Measurements from ENCODE around the gene MRC1.

Gene MRC1

DNA sequence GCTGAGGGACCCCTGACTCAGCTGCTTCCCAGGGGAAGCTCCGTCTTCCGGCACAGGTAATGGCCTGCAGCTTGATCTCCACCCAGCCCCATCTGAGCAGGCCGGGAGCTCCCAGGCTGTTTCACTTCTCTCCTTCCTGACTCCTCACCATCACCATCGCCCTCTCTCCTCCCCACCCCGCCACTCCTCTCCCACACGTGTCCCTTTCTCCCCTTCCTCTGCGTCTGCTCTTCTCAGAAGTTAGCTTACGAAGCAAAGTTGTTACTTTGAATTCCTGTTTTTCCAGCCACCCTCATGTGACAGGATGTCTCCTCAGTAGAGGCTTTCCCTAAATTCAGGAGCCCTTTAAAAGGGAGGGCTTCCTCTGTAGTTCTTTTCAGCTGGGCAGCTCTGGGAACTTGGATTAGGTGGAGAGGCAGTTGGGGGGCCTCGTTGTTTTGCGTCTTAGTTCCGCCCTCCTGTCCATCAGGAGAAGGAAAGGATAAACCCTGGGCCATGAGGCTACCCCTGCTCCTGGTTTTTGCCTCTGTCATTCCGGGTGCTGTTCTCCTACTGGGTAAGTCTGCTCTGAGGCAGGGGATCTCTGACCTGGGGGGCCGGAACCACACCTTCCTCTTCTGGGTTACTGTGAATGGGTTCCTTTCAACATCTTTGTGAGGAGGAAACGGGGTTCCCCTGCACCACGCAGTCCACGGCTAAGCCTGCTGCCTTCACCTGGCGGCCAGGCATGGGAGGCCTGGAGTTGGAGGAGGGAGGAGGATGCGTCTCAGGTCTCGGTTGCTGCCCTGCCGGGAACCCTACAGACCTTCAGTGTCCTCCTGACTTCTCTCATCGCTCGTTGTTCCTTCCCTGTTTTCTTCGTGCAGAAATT lies at the start of gene MRC1:
TSS of gene MRC1 (plus strand) at position 378 of the 871 bp plus-strand sequence. CDS start at position 496, 118 bp downstream.
- H3K27me3 Mint-ChIP-seq, result peaks cover 8% of the 10 kb centered on the region
- no peak within 1 kb of the TSS for H3K27ac Mint-ChIP-seq
- H3K9me3 Mint-ChIP-seq, result no peaks in the 10 kb centered on the region
- no peak for ATAC-seq (ENCODE audit: low read depth)
- no peaks in the 10 kb centered on the region for H3K36me3 Mint-ChIP-seq
- H3K4me3 Mint-ChIP-seq, result no peak within 1 kb of the TSS
- no peak for DNase-seq (ENCODE audit: low spot score in 2 of 2)
- H3K4me1 Mint-ChIP-seq, result peaks cover 3% of the 10 kb centered on the region

DNA sequence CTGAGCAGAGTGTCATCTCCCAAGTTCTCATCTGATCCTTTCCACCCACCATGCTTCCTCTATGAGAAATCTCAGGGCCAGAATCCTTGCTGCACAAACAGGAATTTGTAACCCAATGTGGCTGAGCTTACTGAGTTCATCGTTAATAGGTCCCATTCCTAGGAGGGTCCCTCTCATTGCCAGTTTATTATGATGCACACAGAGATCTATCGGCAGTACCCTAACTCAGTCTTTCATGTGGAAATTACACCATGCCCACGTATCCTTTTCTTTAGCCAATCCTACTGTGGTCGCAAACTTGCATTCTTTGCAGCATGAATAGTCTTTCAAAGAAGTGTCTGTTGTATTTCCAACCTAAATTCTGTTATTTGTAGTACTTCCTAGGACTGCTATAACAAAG lies 45.0 kb upstream of the MRC1 start:
- Mint-ChIP-seq H3K9me3 (peaks cover 4% of the 10 kb centered on the region), H3K36me3 (no peaks in the 10 kb centered on the region), H3K4me3 (no peak overlapping the region), H3K4me1 (no peaks in the 10 kb centered on the region), H3K27ac (no peak overlapping the region), H3K27me3 (peaks cover 9% of the 10 kb centered on the region)
- ATAC-seq (ENCODE audit: low read depth) (no peak), DNase-seq (ENCODE audit: low spot score in 2 of 2) (no peak)

DNA sequence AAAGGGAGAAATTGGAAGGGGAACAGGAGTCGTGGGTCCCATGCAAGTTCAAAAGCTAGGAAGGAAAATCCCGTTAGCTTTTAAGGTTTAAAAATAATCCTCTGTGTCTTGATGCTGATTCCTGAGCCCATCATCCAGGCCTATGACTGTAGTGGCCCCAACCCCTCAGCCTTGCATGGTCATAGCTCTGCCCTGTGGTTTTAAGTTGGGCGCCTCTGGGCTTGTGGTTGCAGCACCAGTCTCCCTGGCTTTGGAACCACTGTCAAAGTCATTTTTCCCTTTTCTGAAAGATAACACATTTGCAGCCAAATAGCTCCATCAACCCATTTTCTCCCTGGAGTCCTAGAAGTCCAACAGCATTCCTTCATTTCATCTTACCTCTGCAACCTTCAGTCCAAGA lies 43.5 kb upstream of the MRC1 start:
- no peak overlapping the region for H3K27ac Mint-ChIP-seq
- no peak for ATAC-seq (ENCODE audit: low read depth)

DNA sequence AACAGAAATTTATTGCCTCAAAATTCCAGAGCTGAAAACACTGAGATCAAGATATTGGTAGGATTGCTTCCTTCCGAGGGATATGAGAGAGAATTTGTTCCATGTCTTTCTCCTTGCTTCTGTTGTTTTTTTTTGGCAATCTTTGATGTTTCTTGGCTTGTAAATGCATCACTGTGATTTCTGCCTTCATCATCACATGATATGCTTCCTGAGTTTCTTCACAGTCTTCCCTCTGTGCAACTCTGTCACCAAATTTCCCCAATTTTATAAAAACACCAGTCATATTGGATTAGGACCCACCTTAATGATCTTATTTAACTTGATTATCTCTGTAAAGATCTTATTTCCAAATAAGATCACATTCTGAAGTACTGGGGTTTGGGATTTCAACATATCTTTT lies 42.4 kb upstream of the MRC1 start:
- Mint-ChIP-seq H3K4me3 (no peak overlapping the region), H3K9me3 (peaks cover 3% of the 10 kb centered on the region), H3K27me3 (peaks cover 9% of the 10 kb centered on the region), H3K4me1 (no peaks in the 10 kb centered on the region), H3K36me3 (no peaks in the 10 kb centered on the region), H3K27ac (no peak overlapping the region)
- ATAC-seq (ENCODE audit: low read depth) (no peak), DNase-seq (ENCODE audit: low spot score in 2 of 2) (no peak)

More for the DNA sequence above, 43.5 kb upstream of the MRC1 start:
- Mint-ChIP-seq H3K9me3 (peaks cover 4% of the 10 kb centered on the region), H3K4me1 (no peaks in the 10 kb centered on the region), H3K36me3 (no peaks in the 10 kb centered on the region), H3K4me3 (no peak overlapping the region), H3K27me3 (peaks cover 9% of the 10 kb centered on the region)
- DNase-seq (ENCODE audit: low spot score in 2 of 2), result no peak

DNA sequence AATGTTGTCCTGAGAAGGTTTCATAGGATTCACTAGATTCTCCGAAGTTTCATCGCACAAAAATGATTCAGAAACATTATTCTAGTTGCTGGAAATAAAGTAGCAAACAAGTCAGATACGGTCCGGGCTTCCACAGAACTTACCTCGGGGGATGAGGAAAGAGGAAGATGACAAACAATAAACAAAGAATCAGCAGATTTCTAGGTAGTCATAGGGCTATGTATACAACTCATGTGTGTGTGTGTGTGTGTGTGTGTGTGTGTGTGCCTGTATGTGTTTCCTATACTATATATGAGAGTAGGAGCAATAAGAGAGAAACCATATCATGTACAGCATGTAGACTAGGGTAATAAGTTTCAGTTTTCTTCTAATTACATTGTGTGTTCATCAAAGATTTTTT lies 40.7 kb upstream of the MRC1 start:
- Mint-ChIP-seq H3K4me1 (no peaks in the 10 kb centered on the region), H3K27ac (no peak overlapping the region), H3K36me3 (no peaks in the 10 kb centered on the region), H3K4me3 (no peak overlapping the region), H3K27me3 (peaks cover 8% of the 10 kb centered on the region), H3K9me3 (peaks cover 3% of the 10 kb centered on the region)
- DNase-seq (ENCODE audit: low spot score in 2 of 2) (no peak), ATAC-seq (ENCODE audit: low read depth) (no peak)

DNA sequence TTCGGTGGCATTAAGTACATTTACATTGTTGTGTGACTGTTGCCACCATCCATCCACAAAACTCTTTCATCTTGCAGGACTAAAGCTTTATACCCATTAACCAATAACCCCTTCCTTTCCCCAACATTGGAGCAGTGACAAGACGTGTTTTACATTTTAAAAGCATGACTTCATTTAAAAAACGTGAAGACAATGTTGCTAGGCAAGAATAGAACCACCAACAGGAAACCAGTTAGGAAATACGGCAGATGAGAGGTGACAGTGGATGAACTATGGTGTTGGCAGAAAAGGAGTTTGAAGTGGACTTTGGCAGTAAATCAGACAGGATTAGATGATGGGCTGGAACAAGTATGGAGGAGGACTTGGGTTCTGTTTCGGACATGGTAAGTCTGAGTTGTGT lies 40.2 kb upstream of the MRC1 start:
- Mint-ChIP-seq H3K4me3 (no peak overlapping the region), H3K27me3 (peaks cover 8% of the 10 kb centered on the region), H3K27ac (no peak overlapping the region), H3K9me3 (peaks cover 3% of the 10 kb centered on the region), H3K4me1 (no peaks in the 10 kb centered on the region), H3K36me3 (no peaks in the 10 kb centered on the region)
- no peak for ATAC-seq (ENCODE audit: low read depth)
- DNase-seq (ENCODE audit: low spot score in 2 of 2), result no peak

DNA sequence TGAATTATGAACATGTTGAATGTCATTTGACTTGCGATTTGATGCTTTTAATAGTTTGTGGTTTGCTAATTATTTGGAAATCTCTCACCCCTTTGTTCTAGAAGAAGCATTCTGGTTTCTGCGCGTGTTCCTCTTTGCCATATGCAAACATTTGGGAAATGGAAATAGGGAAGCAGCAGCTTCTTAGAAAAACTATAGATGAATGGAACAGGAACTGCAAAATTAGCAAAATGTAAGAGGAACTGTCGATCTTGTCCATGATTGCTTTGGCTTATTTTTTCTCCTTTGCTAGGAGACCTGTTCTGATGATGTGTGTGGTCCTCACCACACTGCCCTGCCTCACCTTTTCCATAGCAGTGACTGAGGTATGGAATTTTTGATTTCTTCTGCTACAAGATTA lies 38.1 kb upstream of the MRC1 start:
- no peak overlapping the region for H3K27ac Mint-ChIP-seq
- DNase-seq (ENCODE audit: low spot score in 2 of 2) (no peak), ATAC-seq (ENCODE audit: low read depth) (no peak)
- H3K4me3 Mint-ChIP-seq, result no peak overlapping the region
- no peaks in the 10 kb centered on the region for H3K4me1 Mint-ChIP-seq
- peaks cover 3% of the 10 kb centered on the region for H3K9me3 Mint-ChIP-seq
- H3K36me3 Mint-ChIP-seq, result no peaks in the 10 kb centered on the region
- peaks cover 4% of the 10 kb centered on the region for H3K27me3 Mint-ChIP-seq

DNA sequence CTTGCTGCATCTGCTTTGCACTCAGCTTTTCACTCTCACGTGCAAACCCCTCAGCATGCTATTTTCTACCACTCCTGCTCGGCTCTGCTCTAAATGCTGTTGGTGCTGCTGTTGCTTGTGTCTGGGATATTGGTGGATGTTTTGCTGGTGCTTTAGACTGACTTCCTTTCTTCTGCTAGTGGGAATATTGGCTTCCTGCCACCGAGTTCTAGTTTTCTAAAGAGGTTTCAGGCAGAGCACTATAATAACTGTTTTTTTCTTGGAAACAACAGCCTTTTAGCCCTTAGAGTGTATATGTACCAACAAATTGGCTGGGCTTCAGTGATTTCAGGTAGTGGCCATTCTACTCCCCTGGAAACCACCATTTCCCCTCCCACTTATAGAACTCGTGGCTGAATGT lies 29.4 kb upstream of the MRC1 start:
- H3K36me3 Mint-ChIP-seq, result no peaks in the 10 kb centered on the region
- peaks cover 7% of the 10 kb centered on the region for H3K27me3 Mint-ChIP-seq
- H3K27ac Mint-ChIP-seq, result no peak overlapping the region
- H3K4me3 Mint-ChIP-seq, result no peak overlapping the region
- DNase-seq (ENCODE audit: low spot score in 2 of 2), result no peak
- H3K4me1 Mint-ChIP-seq, result no peaks in the 10 kb centered on the region
- peaks cover 3% of the 10 kb centered on the region for H3K9me3 Mint-ChIP-seq
- ATAC-seq (ENCODE audit: low read depth), result no peak

DNA sequence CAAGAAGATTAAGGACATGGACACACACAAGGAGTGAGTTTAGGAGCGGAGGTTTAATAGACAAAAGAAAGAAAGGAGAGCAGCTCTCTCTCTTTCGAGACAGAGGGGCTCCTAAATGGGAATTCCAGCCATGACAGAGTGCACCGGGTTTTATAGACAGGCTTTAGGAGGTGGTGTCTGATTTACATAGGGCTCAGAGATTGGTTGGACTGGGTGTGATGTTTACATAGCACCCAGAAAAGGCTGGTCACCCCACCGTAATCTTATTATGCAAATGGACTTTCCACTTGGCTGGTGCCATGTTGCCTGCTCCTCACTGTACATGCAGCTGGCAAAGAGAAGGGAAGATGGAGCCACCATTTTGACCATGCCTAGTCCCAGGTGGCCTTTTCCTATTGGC lies 28.4 kb upstream of the MRC1 start:
- Mint-ChIP-seq H3K9me3 (peaks cover 3% of the 10 kb centered on the region), H3K27ac (no peak overlapping the region), H3K27me3 (peaks cover 7% of the 10 kb centered on the region), H3K4me3 (no peak overlapping the region), H3K4me1 (no peaks in the 10 kb centered on the region), H3K36me3 (no peaks in the 10 kb centered on the region)
- DNase-seq (ENCODE audit: low spot score in 2 of 2) (no peak), ATAC-seq (ENCODE audit: low read depth) (no peak)

DNA sequence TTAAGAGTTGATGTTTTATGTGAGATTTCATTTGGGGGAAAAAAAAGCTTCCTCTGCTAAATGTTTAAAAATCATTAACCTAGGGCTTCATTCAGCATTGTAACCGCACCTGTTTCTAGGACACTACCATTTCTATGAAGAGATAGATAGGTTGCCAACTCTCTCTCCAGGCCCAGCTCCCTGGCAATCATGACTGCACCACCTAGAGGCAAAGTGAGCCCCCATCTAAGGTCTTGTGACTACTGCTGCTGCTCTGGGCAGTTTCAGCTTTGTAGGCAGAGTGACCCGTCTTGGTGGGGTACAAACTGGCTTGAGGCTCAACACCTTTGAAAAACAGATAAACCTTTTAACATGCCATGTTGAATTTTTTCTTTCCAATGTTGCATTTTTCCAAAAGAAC lies 27.3 kb upstream of the MRC1 start:
- no peak overlapping the region for H3K4me3 Mint-ChIP-seq
- H3K9me3 Mint-ChIP-seq, result peaks cover 3% of the 10 kb centered on the region
- ATAC-seq (ENCODE audit: low read depth) (no peak), DNase-seq (ENCODE audit: low spot score in 2 of 2) (no peak)
- H3K27me3 Mint-ChIP-seq, result peaks cover 8% of the 10 kb centered on the region
- H3K36me3 Mint-ChIP-seq, result no peaks in the 10 kb centered on the region
- no peak overlapping the region for H3K27ac Mint-ChIP-seq
- H3K4me1 Mint-ChIP-seq, result no peaks in the 10 kb centered on the region

DNA sequence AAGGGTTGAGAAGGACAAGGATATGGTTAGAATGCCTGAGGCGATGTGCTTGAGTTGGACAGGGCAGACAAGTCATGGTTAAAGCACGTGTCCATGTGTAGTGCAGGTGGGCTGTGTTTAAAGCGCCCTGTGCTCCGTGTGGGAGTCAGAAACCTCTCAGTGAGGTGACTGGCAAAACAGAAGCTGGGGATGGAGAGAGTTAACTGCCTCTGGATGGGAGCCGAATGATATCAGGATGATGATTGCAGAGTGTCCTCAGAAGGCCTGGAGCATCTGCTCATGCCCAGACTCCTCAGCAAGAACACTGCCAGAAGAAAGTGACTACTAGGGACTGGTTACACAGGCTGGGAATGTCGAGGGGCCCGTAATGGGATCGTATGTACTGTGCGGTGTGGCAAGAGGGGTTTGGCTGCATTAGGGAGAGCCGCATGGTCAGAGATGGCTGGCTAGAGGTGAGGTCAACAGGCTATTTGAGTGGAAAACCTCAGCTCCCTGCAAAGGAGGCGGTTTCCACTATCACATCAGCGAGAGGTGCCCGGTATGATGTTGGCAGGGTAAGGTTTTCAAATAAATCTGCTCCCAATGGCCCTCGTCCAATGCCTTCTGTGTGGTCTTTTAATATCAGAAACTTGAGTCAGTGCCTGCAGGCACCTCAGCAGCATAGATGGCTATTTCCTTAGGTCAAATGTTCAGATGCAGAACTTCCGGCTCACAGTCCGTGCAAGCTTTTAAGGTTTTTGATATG lies 26.1 kb upstream of the MRC1 start:
- Mint-ChIP-seq H3K9me3 (peaks cover 3% of the 10 kb centered on the region), H3K36me3 (no peaks in the 10 kb centered on the region), H3K4me3 (no peak overlapping the region), H3K27ac (no peak overlapping the region), H3K27me3 (peaks cover 12% of the 10 kb centered on the region), H3K4me1 (no peaks in the 10 kb centered on the region)
- no peak for ATAC-seq (ENCODE audit: low read depth)
- no peak for DNase-seq (ENCODE audit: low spot score in 2 of 2)

DNA sequence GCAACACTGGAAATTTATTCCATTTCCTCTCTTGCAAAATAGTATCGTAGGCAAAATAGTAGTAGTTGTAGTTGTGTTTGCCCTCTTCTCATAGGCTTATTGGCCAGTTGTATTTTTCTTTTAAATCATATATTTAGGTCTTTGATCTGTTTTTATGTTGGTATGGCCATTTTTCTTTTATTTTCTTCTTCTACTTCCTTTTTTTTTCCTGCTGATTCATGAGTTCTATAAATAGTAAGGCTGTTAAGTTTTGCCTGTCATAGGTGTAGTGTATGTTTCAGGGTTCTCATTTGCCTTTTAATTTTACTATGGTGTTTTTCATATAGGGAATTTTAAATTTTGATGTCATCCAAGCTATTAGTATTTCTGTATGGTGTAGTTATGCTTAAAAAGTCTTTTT lies 25.4 kb upstream of the MRC1 start:
- Mint-ChIP-seq H3K27me3 (peaks cover 11% of the 10 kb centered on the region), H3K4me1 (no peaks in the 10 kb centered on the region), H3K9me3 (peaks cover 3% of the 10 kb centered on the region), H3K4me3 (no peak overlapping the region), H3K36me3 (no peaks in the 10 kb centered on the region), H3K27ac (no peak overlapping the region)
- ATAC-seq (ENCODE audit: low read depth) (no peak), DNase-seq (ENCODE audit: low spot score in 2 of 2) (no peak)

DNA sequence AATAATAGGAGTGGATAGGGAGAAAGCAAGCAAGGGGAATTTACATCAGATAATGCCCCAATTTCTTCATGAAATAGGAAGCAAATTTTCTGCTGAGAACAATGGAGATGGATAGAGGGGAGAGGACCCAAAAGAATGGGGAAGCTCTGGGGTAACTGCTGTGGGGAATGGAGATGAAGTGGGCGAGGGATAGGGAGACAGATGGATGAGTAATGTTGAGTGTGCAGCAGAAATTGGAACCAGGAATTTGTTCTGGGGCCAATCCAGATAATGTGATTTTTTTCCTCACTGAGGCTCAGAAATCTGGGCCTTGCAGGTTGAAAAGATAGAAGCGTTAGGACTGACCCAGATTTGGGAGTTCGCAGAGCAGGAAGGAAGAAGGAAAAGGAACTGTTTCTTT lies 24.5 kb upstream of the MRC1 start:
- no peaks in the 10 kb centered on the region for H3K36me3 Mint-ChIP-seq
- no peak for ATAC-seq (ENCODE audit: low read depth)

DNA sequence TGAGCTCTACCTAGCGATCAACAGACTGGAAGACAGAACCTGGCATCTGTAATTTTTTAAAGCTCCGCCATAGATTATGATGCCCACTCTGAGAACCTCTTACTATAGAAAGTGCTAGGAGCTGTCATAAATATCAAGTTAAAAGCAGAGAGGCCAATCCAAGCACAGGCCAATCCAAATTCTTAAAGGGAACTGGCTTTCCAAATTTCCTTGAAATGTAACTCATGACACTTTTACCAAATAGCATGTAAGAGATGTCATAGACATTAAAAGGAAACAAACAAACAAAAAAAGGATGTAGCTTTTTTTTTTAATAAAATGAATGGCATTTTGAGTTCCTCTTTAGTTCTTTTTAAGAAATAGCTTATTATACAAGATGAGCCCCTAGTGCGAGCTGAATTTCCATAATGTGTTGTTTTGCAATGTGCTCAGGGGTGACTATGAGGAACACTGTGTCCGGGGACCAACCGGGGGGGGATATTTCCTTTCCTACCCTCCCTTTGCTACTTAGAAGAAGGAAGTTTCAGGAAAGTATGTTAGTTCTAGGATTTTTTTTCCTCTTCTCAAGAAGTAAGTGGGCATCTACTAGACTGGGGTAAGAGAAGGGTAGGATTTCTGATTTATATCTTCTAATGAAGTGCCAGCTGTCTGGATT lies 23.7 kb upstream of the MRC1 start:
- H3K4me3 Mint-ChIP-seq, result no peak overlapping the region
- H3K27ac Mint-ChIP-seq, result no peak overlapping the region
- peaks cover 6% of the 10 kb centered on the region for H3K27me3 Mint-ChIP-seq
- ATAC-seq (ENCODE audit: low read depth), result no peak
- DNase-seq (ENCODE audit: low spot score in 2 of 2), result no peak
- no peaks in the 10 kb centered on the region for H3K4me1 Mint-ChIP-seq
- H3K36me3 Mint-ChIP-seq, result no peaks in the 10 kb centered on the region
- peaks cover 2% of the 10 kb centered on the region for H3K9me3 Mint-ChIP-seq

More for the DNA sequence above, 24.5 kb upstream of the MRC1 start:
- Mint-ChIP-seq H3K4me3 (no peak overlapping the region), H3K27ac (no peak overlapping the region), H3K27me3 (peaks cover 9% of the 10 kb centered on the region), H3K9me3 (peaks cover 3% of the 10 kb centered on the region), H3K4me1 (no peaks in the 10 kb centered on the region)
- DNase-seq (ENCODE audit: low spot score in 2 of 2), result no peak
